ENCODE data around the gene CHN2.

Gene CHN2

GRCh38 chr7:29291723-29292618 lies 97.4 kb downstream of the CHN2 start:
- ATAC-seq: no peak
- TF ChIP-seq ARNTL (CRISPR knock-in tag; IDR thresholded peaks at IDR 0.05; ENCODE audit: borderline replicate concordance, low read depth) (no peak), ZNF8 (CRISPR knock-in tag; IDR thresholded peaks at IDR 0.05) (no peak), TCF4 (CRISPR knock-in tag; IDR thresholded peaks at IDR 0.05; ENCODE audit: borderline replicate concordance) (no peak), CSDC2 (CRISPR knock-in tag; IDR thresholded peaks at IDR 0.05) (no peak), RARB (CRISPR knock-in tag; IDR thresholded peaks at IDR 0.05) (no peak), ESRRG (CRISPR knock-in tag; IDR thresholded peaks at IDR 0.05) (no peak), OSR1 (CRISPR knock-in tag; IDR thresholded peaks at IDR 0.05) (no peak), POU6F1 (CRISPR knock-in tag; IDR thresholded peaks at IDR 0.05; ENCODE audit: borderline replicate concordance, low read depth) (no peak), PPARA (CRISPR knock-in tag; IDR thresholded peaks at IDR 0.05; ENCODE audit: borderline replicate concordance) (no peak), ZNF565 (CRISPR knock-in tag; conservative IDR thresholded peaks at IDR 0.05; ENCODE audit: low read depth) (no peak), ZC3H10 (CRISPR knock-in tag; IDR thresholded peaks at IDR 0.05) (no peak), ISL1 (CRISPR knock-in tag; IDR thresholded peaks at IDR 0.05) (no peak), GLIS3 (CRISPR knock-in tag; IDR thresholded peaks at IDR 0.05) (no peak), BACH2 (CRISPR knock-in tag; IDR thresholded peaks at IDR 0.05; ENCODE audit: borderline replicate concordance) (no peak), ZFP30 (CRISPR knock-in tag; IDR thresholded peaks at IDR 0.05) (no peak)

DNA sequence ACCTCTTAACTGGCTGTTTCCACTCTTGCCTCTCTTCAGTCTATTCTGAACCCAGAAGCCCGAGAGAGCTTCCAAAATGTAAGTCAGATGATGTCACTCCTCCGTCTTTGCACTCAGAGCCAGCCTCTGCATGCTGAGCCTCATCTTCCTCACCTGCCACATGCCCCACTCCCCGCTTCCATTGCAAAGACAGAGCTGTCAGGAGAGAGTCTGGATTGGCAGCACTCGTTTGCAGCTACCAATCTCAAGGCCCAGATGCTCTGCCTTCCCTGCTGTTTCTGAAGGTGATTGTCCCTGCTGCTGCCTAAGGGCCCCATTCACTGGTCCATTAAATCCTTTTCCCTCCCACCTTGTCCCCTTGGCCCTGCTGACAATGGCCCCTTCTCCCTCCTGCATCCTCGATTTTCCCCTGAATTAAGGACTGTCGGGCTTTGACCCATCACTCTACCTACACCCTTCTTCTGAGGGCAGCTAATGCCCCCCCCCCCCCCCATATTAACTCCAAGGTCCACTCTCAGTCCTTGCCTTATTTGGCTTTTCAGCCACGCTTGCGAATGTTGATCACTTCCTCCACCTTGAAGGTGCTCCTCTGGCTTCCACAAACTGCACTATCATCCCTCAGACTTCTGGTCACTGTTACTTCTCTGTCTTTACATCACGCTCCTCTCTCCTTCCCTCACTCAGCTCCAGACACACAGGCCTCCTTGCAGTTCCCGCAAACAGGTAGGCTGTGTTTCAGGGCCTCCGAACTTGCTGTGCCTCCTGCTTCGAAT lies 98.5 kb downstream of the CHN2 start:
- ATAC-seq: no peak
- TF ChIP-seq GLIS3 (CRISPR knock-in tag; IDR thresholded peaks at IDR 0.05): no peak
- no peak for TF ChIP-seq ZNF8 (CRISPR knock-in tag; IDR thresholded peaks at IDR 0.05)
- TF ChIP-seq, protein P1, sequence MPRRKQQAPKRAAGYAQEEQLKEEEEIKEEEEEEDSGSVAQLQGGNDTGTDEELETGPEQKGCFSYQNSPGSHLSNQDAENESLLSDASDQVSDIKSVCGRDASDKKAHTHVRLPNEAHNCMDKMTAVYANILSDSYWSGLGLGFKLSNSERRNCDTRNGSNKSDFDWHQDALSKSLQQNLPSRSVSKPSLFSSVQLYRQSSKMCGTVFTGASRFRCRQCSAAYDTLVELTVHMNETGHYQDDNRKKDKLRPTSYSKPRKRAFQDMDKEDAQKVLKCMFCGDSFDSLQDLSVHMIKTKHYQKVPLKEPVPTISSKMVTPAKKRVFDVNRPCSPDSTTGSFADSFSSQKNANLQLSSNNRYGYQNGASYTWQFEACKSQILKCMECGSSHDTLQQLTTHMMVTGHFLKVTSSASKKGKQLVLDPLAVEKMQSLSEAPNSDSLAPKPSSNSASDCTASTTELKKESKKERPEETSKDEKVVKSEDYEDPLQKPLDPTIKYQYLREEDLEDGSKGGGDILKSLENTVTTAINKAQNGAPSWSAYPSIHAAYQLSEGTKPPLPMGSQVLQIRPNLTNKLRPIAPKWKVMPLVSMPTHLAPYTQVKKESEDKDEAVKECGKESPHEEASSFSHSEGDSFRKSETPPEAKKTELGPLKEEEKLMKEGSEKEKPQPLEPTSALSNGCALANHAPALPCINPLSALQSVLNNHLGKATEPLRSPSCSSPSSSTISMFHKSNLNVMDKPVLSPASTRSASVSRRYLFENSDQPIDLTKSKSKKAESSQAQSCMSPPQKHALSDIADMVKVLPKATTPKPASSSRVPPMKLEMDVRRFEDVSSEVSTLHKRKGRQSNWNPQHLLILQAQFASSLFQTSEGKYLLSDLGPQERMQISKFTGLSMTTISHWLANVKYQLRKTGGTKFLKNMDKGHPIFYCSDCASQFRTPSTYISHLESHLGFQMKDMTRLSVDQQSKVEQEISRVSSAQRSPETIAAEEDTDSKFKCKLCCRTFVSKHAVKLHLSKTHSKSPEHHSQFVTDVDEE (CRISPR knock-in tag; IDR thresholded peaks at IDR 0.05): no peak
- no peak for TF ChIP-seq ESRRG (CRISPR knock-in tag; IDR thresholded peaks at IDR 0.05)
- TF ChIP-seq CREB5 (CRISPR knock-in tag; IDR thresholded peaks at IDR 0.05; ENCODE audit: low read depth): no peak

- TF ChIP-seq ZNF565 (CRISPR knock-in tag; conservative IDR thresholded peaks at IDR 0.05; ENCODE audit: low read depth): no peak
- no peak for TF ChIP-seq BACH2 (CRISPR knock-in tag; IDR thresholded peaks at IDR 0.05; ENCODE audit: borderline replicate concordance)
- no peak for TF ChIP-seq RARB (CRISPR knock-in tag; IDR thresholded peaks at IDR 0.05)
- ATAC-seq: no peak
Observed at GRCh38 chr7:29296421-29296820, 101.8 kb downstream of the CHN2 start.

DNA sequence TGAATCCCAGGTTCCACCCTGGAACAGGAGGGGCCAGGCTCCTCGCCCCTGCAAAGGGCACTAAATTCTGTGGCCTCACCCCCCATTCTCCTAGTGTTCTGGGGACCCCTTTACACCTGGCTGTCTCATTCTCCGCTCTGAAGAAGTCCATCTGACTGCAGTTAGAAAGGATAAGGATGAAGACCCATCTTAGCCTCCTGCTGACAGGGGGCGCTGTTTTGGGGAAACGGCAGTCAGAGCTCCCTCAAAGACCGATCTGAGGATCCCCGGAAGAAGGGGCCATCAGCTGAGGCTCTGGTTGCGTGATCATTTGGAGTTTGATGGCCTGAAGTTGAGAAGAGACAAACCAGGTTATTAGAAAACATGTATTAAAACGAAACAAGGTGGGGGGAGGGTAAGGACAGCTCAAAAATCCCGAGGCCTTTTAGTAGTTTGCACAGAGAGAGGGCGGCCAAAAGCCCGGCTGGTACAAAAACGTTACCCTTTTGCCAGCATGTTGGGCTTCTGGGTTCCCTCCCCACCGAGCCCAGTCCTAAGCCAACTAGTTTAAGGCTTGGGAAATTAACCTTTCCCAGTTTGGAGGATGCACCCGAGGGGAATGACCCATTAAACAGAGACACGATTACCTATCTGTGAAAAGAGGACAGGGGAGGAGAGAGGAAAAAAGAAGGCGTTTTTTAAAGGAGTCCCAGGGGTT lies 102.8 kb downstream of the CHN2 start:
- peak; percentile 24; the same call in 1 of the 3 replicates for ATAC-seq
- no peak for TF ChIP-seq ARNTL (CRISPR knock-in tag; IDR thresholded peaks at IDR 0.05; ENCODE audit: borderline replicate concordance, low read depth)
- TF ChIP-seq, protein P1 (CRISPR knock-in tag; IDR thresholded peaks at IDR 0.05): no peak
- no peak for TF ChIP-seq GLIS3 (CRISPR knock-in tag; IDR thresholded peaks at IDR 0.05)
- no peak for TF ChIP-seq ZFP30 (CRISPR knock-in tag; IDR thresholded peaks at IDR 0.05)
- no peak for TF ChIP-seq OSR1 (CRISPR knock-in tag; IDR thresholded peaks at IDR 0.05)
- TF ChIP-seq POU6F1 (CRISPR knock-in tag; IDR thresholded peaks at IDR 0.05; ENCODE audit: borderline replicate concordance, low read depth): no peak
- no peak for TF ChIP-seq PPARA (CRISPR knock-in tag; IDR thresholded peaks at IDR 0.05; ENCODE audit: borderline replicate concordance)
- TF ChIP-seq ZC3H10 (CRISPR knock-in tag; IDR thresholded peaks at IDR 0.05): no peak
- TF ChIP-seq ESRRG (CRISPR knock-in tag; IDR thresholded peaks at IDR 0.05): no peak
- no peak for TF ChIP-seq TOX (CRISPR knock-in tag; IDR thresholded peaks at IDR 0.05; ENCODE audit: borderline replicate concordance)
- TF ChIP-seq ZFP3 (CRISPR knock-in tag; IDR thresholded peaks at IDR 0.05): no peak
- no peak for TF ChIP-seq CREB5 (CRISPR knock-in tag; IDR thresholded peaks at IDR 0.05; ENCODE audit: low read depth)
- TF ChIP-seq ISL1 (CRISPR knock-in tag; IDR thresholded peaks at IDR 0.05): no peak
- TF ChIP-seq ZNF8 (CRISPR knock-in tag; IDR thresholded peaks at IDR 0.05): no peak

Measured in SK-N-SH treated with all-trans-retinoic acid at 6 μM for 48 hours (cell line).